GM12878 (cell line): ENCODE results near the gene ASIC4. TPM values are rescaled to one million over a fixed set of nuclear protein-coding genes. Genes with fewer than 3 reads are reported as not detected.

Experiments
- ATAC-seq: fragments of 200-7000 bp; cut with Tn5 transposase; 3 replicates; pipeline ENCODE4 v1.9.1; 2020; ENCODE audit warnings: mild to moderate bottlenecking, moderate library complexity
- BruUV-seq: library from RNA; stranded (reverse); fragments of 400-500 nt; replicated peaks from 2 replicates; lab custom pipeline; 2021; lab: Mats Ljungman, UMichigan
- CTCF ChIA-PET: fragments of 300-600 bp; sonication (Branson Sonifier 250); formaldehyde crosslinking; extraction: SDS; loops from one replicate; lab custom pipeline; 2021; ENCODE audit warnings: inconsistent platforms; lab: Yijun Ruan, JAX
- POLR2A ChIA-PET: fragments of 350-600 bp; formaldehyde crosslinking; extraction: SDS; loops from one replicate; lab custom pipeline; 2021; ENCODE audit warnings: inconsistent platforms; lab: Charles Lee
- RAD21 ChIA-PET: fragments of 300-600 bp; sonication (Branson Sonifier 250); formaldehyde crosslinking; loops from one replicate; lab custom pipeline; 2023; ENCODE audit warnings: antibody characterized with exemption; ENCODE audit not compliant: unreplicated experiment; lab: Charles Lee
- SMC1A ChIA-PET: fragments of 300-600 bp; sonication (Branson Sonifier 250); formaldehyde crosslinking; loops from one replicate; lab custom pipeline; 2023; ENCODE audit not compliant: unreplicated experiment, uncharacterized antibody; lab: Charles Lee
- DNase-seq: peaks from one replicate; pipeline ENCODE4 v3.0.0-alpha.2; 2011; ENCODE audit warnings: low read depth, low spot score
- FAIRE-seq: peaks from 3 replicates; lab custom pipeline; 2011; peaks lifted over from hg19 to GRCh38; lab: Jason Lieb, UNC
- H2AFZ ChIP-seq: 2 replicates; pipeline ENCODE4 v1.6.0; 2011; ENCODE audit warnings: low read depth, low read length, control low read depth; ENCODE audit not compliant: control insufficient read depth
- H3K27ac ChIP-seq: 2 replicates; pipeline ENCODE4 v1.5.1; 2011; ENCODE audit warnings: control low read depth; ENCODE audit not compliant: control insufficient read depth, insufficient read depth
- H3K27me3 ChIP-seq, 2 experiments: replicated peaks in 1 of 2; 2 replicates each; pipeline versions ENCODE4 v1.6.0 to v1.6.1; 2011; ENCODE audit warnings: low read length in 1 of 2; ENCODE audit not compliant: control insufficient read depth in 2 of 2, insufficient read depth in 2 of 2
- H3K36me3 ChIP-seq, 2 experiments: 2 replicates each; pipeline ENCODE4 v1.5.1; 2011; ENCODE audit warnings: low read length in 1 of 2; ENCODE audit not compliant: control insufficient read depth in 2 of 2, insufficient read depth in 2 of 2
- H3K4me1 ChIP-seq: 2 replicates; pipeline ENCODE4 v1.6.1; 2011; ENCODE audit warnings: mild to moderate bottlenecking, low read length, moderate library complexity, mixed read lengths; ENCODE audit not compliant: control insufficient read depth, insufficient read depth
- H3K4me2 ChIP-seq: 2 replicates; pipeline ENCODE4 v1.6.0; 2011; ENCODE audit warnings: control low read depth; ENCODE audit not compliant: control insufficient read depth, insufficient read depth
- H3K4me3 ChIP-seq: fragments of 200-600 bp; sonication (generic); 2 replicates; pipeline ENCODE4 v1.5.1; 2016
- H3K79me2 ChIP-seq: 2 replicates; pipeline ENCODE4 v1.6.0; 2011; ENCODE audit warnings: low read length; ENCODE audit not compliant: control insufficient read depth, insufficient read depth
- H3K9ac ChIP-seq: 2 replicates; pipeline ENCODE4 v1.8.0; 2011; ENCODE audit warnings: low read length, control low read depth, mixed read lengths; ENCODE audit not compliant: control insufficient read depth, insufficient read depth
- H3K9me3 ChIP-seq: replicated peaks from 3 replicates; pipeline ENCODE4 v1.5.1; 2011; ENCODE audit warnings: mild to moderate bottlenecking, low read length; ENCODE audit not compliant: control insufficient read depth, insufficient read depth
- H4K20me1 ChIP-seq: 2 replicates; pipeline ENCODE4 v1.6.0; 2011; ENCODE audit not compliant: control insufficient read depth, insufficient read depth
- CBFB ChIP-seq: IDR thresholded peaks from 2 replicates; pipeline ENCODE4 v1.6.1; 2016; ENCODE audit warnings: antibody characterized with exemption, low read depth
- CBX5 ChIP-seq: sonication (generic); IDR thresholded peaks from 2 replicates; pipeline ENCODE4 v1.6.1; 2016; ENCODE audit warnings: low read depth, moderate library complexity, mild to moderate bottlenecking, inconsistent platforms
- CHD2 ChIP-seq: IDR thresholded peaks from 2 replicates; pipeline ENCODE4 v1.6.1; 2011; ENCODE audit warnings: low read depth, low read length, improper control_type of control experiment, borderline replicate concordance
- EED ChIP-seq: sonication (generic); IDR thresholded peaks from 2 replicates; pipeline ENCODE4 v1.6.1; 2016; ENCODE audit warnings: antibody characterized with exemption, low read depth
- EGR1 ChIP-seq, 2 experiments: IDR thresholded peaks; 1 replicate in 1 of 2; 2 replicates in 1 of 2; pipeline ENCODE4 v1.6.1; 2011 to 2012; ENCODE audit warnings: low read depth in 2 of 2, low read length in 2 of 2, borderline replicate concordance in 1 of 2, mild to moderate bottlenecking in 1 of 2, moderate library complexity in 1 of 2
- ESRRA ChIP-seq: IDR thresholded peaks from 2 replicates; pipeline ENCODE4 v1.6.1; 2012; ENCODE audit warnings: mild to moderate bottlenecking, low read length, improper control_type of control experiment
- EZH2 ChIP-seq: IDR thresholded peaks from 2 replicates; pipeline ENCODE4 v1.6.1; 2012; ENCODE audit warnings: low read depth, mild to moderate bottlenecking, control low read depth, inconsistent platforms, low read length, borderline replicate concordance; ENCODE audit not compliant: control insufficient read depth
- GABPA ChIP-seq: IDR thresholded peaks from 2 replicates; pipeline ENCODE4 v1.6.1; 2014; ENCODE audit warnings: antibody characterized with exemption, low read depth, mild to moderate bottlenecking, inconsistent platforms
- LARP7 ChIP-seq: fragments of 450-650 bp; IDR thresholded peaks from 2 replicates; pipeline ENCODE4 v1.6.1; 2017; ENCODE audit warnings: mild to moderate bottlenecking
- MTA2 ChIP-seq: fragments of 450-650 bp; IDR thresholded peaks from 2 replicates; pipeline ENCODE4 v1.6.1; 2016; ENCODE audit warnings: low read depth, mild to moderate bottlenecking, moderate library complexity
- MXI1 ChIP-seq: fragments of 150-350 bp; IDR thresholded peaks from 2 replicates; pipeline ENCODE4 v1.6.1; 2011; ENCODE audit warnings: low read depth, mild to moderate bottlenecking, inconsistent platforms, low read length, improper control_type of control experiment
- NR2C1 ChIP-seq: fragments of 450-650 bp; IDR thresholded peaks from 2 replicates; pipeline ENCODE4 v1.6.1; 2017; ENCODE audit warnings: antibody characterized with exemption, mild to moderate bottlenecking, moderate library complexity
- RBBP5 ChIP-seq: fragments of 200-600 bp; sonication (generic); conservative IDR thresholded peaks from 2 replicates; pipeline ENCODE4 v1.6.1; 2016
- RELA ChIP-seq: fragments of 450-650 bp; IDR thresholded peaks from 2 replicates; pipeline ENCODE4 v1.8.0; 2014; ENCODE audit warnings: borderline replicate concordance; ENCODE audit not compliant: partially characterized antibody
- SMAD5 ChIP-seq: IDR thresholded peaks from 2 replicates; pipeline ENCODE4 v1.6.1; 2016; ENCODE audit warnings: antibody characterized with exemption, low read depth
- SREBF2 ChIP-seq: IDR thresholded peaks from 2 replicates; pipeline ENCODE4 v1.6.1; 2012; ENCODE audit warnings: mild to moderate bottlenecking, low read length
- TCF12 ChIP-seq: IDR thresholded peaks from 2 replicates; pipeline ENCODE4 v1.6.1; 2011; ENCODE audit warnings: low read depth, mild to moderate bottlenecking, low read length
- WGBS: methylation state at CpG from one replicate; pipeline ENCODE4 v1.1.6; 2016; ENCODE audit warnings: low lambda C conversion rate; ENCODE audit not compliant: insufficient replicate concordance, insufficient coverage; ENCODE audit errors: missing lambda C conversion rate; 5-methylcytosine and 5-hydroxymethylcytosine counted together
- in situ Hi-C: fragments of 300-500 bp; cut with MboI; formaldehyde crosslinking; loops from 9 replicates; pipeline ENCODE4 v1.14.3; 2018; ENCODE audit warnings: mixed read lengths
- intact Hi-C: fragments of 100-400 bp; cut with micrococcal nuclease; formaldehyde crosslinking; loops from one replicate; pipeline ENCODE4 v1.14.2; 2022; ENCODE audit not compliant: unreplicated experiment
- polyA plus RNA-seq, 11 experiments: library from polyadenylated mRNA; depleted of rRNA in 4 of 11; unstranded in 6 of 11; stranded (reverse) in 5 of 11; fragments of >200 nt; fragmentation: Nextera tagmentation in 4 of 11; fragmentation: Illumina TruSeq in 1 of 11; extraction: Ambion mirVana in 4 of 11; extraction: Trizol in 1 of 11; gene quantifications; 1 replicate in 1 of 11; 2 replicates in 10 of 11; pipeline versions ENCODE4 v1.2.1 to v1.2.3, GENCODE V29; 2011 to 2016; ENCODE audit warnings: inconsistent platforms in 2 of 11, missing spikeins in 2 of 11, low read depth in 1 of 11
- total RNA-seq, 4 experiments: library from RNA; depleted of rRNA in 3 of 4; stranded (reverse); fragments of >200 nt in 3 of 4; fragmentation: Illumina TruSeq in 1 of 4; extraction: Trizol in 1 of 4; gene quantifications; 2 replicates each; pipeline versions ENCODE4 v1.2.1 to v1.2.3, GENCODE V29; 2013 to 2021
- TF ChIP-seq, protein P1 (sequence below): fragments of 150-350 bp; IDR thresholded peaks from 2 replicates; pipeline ENCODE4 v1.6.1; 2014; ENCODE audit warnings: mild to moderate bottlenecking, low read depth, low read length
- TF ChIP-seq, protein P2 (sequence below): fragments of 450-650 bp; IDR thresholded peaks from 2 replicates; pipeline ENCODE4 v1.6.1; 2017; ENCODE audit warnings: mild to moderate bottlenecking
- TF ChIP-seq, protein P3 (sequence below): fragments of 450-650 bp; IDR thresholded peaks from 2 replicates; pipeline ENCODE4 v1.6.1; 2016; ENCODE audit warnings: mild to moderate bottlenecking

The ASIC4 gene
- total and polyA plus RNA-seq, 10 of the 15 experiments (the other 5 are each of a cell fraction or from before 2014, with no cell fraction given): 0.01 TPM; not detected in 9

DNA sequence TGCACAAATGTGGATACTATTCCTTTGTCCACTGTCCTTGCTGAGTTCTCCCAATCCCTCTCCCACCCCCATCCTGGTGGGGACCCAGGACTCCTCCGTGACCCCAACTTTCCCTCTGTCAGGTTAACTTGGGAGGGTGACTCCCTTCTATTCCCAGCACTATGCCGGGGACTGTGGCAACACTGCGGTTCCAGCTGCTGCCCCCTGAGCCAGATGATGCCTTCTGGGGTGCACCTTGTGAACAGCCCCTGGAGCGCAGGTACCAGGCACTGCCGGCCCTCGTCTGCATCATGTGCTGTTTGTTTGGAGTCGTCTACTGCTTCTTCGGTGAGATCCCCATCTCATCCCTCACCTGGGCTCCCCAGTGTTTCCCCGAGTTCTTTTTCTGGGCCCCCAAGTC is 30.3 kb downstream of the ASIC4 start (continued):
- TF ChIP-seq MXI1 (no peak), EGR1 (IDR thresholded peaks at IDR 0.05; ENCODE audit: borderline replicate concordance in 1 of 2, low read depth in 2 of 2, low read length in 2 of 2) (no peak), ESRRA (no peak), NR2C1 (no peak), CHD2 (no peak), LARP7 (no peak), MTA2 (no peak)
- TF ChIP-seq, protein P1, sequence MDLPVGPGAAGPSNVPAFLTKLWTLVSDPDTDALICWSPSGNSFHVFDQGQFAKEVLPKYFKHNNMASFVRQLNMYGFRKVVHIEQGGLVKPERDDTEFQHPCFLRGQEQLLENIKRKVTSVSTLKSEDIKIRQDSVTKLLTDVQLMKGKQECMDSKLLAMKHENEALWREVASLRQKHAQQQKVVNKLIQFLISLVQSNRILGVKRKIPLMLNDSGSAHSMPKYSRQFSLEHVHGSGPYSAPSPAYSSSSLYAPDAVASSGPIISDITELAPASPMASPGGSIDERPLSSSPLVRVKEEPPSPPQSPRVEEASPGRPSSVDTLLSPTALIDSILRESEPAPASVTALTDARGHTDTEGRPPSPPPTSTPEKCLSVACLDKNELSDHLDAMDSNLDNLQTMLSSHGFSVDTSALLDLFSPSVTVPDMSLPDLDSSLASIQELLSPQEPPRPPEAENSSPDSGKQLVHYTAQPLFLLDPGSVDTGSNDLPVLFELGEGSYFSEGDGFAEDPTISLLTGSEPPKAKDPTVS: no peak
- TF ChIP-seq, all 136 proteins: peak for 0

DNA sequence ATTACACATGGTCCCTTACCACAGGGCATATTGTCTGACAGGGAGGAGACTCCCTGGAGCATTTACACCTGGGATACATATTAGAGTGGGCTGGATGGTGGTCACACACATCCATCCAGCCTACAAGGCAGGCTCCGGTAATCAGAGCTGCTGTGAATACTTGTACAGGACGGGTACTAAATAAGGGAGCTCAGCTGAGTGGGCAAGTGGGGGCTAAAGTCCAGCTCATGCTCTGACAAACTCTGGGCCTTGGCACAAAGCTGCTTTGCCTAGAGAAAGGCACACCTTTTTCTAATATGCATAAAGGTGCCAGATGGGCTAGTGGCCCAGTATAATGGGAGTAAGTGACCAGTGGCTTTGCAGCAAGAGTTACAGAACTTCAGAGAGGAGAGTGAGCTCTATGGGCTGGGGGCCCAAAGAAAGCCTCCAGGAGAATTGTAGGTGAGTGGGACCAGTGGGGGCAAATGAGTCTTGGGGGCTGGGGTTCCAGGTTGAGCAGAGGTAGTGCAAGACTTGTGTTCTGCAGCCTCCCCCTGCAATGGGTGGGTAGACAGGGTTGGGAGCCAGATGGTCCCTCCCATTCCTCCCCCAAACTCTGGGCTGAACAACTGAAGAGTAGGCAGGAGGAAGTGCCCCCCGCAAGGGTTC is 31.1 kb downstream of the ASIC4 start:
- no peak overlapping the region for H3K4me3 ChIP-seq
- H3K4me1 ChIP-seq: peaks cover 3% of the 10 kb centered on the region; the same call in 1 of the 2 replicates
- no peak for DNase-seq
- POLR2A ChIA-PET: no interaction called here
- no peaks in the 10 kb centered on the region for H3K79me2 ChIP-seq
- H3K27ac ChIP-seq: no peak overlapping the region
- FAIRE-seq: no peak
- no peak overlapping the region for H3K9ac ChIP-seq
- in situ Hi-C loops: no loop called here
- ATAC-seq: no peak
- H3K36me3 ChIP-seq: no peaks in the 10 kb centered on the region
- no peaks in the 10 kb centered on the region; the same call in 1 of the 2 replicates for H4K20me1 ChIP-seq
- CTCF ChIA-PET: interaction anchor here (0.9 to 1.8 kb wide), 2 partner anchors 50 to 97 kb away, joined by 3 to 5 read pairs; a partner anchor contains a TSS
- no peak overlapping the region for H2AFZ ChIP-seq
- RAD21 ChIA-PET: interaction anchor here (1.9 kb wide), 1 partner anchor 139 kb away, joined by 5 read pairs; no protein-coding TSS in a partner anchor
- 38% methylated on average over 3 of the region's 3 CpGs for WGBS
- no peaks in the 10 kb centered on the region for H3K9me3 ChIP-seq
- H3K27me3 ChIP-seq: peaks cover 4 to 7% of the 10 kb centered on the region in 2 experiments
- SMC1A ChIA-PET: no interaction called here
- BruUV-seq: no TSS peak
- H3K4me2 ChIP-seq: no peak overlapping the region
- intact Hi-C loops: no loop called here
- TF ChIP-seq, protein P2, sequence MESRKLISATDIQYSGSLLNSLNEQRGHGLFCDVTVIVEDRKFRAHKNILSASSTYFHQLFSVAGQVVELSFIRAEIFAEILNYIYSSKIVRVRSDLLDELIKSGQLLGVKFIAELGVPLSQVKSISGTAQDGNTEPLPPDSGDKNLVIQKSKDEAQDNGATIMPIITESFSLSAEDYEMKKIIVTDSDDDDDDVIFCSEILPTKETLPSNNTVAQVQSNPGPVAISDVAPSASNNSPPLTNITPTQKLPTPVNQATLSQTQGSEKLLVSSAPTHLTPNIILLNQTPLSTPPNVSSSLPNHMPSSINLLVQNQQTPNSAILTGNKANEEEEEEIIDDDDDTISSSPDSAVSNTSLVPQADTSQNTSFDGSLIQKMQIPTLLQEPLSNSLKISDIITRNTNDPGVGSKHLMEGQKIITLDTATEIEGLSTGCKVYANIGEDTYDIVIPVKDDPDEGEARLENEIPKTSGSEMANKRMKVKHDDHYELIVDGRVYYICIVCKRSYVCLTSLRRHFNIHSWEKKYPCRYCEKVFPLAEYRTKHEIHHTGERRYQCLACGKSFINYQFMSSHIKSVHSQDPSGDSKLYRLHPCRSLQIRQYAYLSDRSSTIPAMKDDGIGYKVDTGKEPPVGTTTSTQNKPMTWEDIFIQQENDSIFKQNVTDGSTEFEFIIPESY: no peak
- TF ChIP-seq RBBP5: no peak
- TF ChIP-seq, protein P3, sequence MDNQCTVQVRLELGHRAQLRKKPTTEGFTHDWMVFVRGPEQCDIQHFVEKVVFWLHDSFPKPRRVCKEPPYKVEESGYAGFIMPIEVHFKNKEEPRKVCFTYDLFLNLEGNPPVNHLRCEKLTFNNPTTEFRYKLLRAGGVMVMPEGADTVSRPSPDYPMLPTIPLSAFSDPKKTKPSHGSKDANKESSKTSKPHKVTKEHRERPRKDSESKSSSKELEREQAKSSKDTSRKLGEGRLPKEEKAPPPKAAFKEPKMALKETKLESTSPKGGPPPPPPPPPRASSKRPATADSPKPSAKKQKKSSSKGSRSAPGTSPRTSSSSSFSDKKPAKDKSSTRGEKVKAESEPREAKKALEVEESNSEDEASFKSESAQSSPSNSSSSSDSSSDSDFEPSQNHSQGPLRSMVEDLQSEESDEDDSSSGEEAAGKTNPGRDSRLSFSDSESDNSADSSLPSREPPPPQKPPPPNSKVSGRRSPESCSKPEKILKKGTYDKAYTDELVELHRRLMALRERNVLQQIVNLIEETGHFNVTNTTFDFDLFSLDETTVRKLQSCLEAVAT: no peak
- no peak for TF ChIP-seq SMAD5
- TF ChIP-seq CBFB: no peak
- TF ChIP-seq SREBF2: no peak
- no peak for TF ChIP-seq GABPA
- TF ChIP-seq RELA: no peak
- TF ChIP-seq EED: no peak
- no peak for TF ChIP-seq CBX5
- TF ChIP-seq EZH2: no peak
- no peak for TF ChIP-seq TCF12
